ENCODE results near the gene RFFL.

The RFFL gene

DNA sequence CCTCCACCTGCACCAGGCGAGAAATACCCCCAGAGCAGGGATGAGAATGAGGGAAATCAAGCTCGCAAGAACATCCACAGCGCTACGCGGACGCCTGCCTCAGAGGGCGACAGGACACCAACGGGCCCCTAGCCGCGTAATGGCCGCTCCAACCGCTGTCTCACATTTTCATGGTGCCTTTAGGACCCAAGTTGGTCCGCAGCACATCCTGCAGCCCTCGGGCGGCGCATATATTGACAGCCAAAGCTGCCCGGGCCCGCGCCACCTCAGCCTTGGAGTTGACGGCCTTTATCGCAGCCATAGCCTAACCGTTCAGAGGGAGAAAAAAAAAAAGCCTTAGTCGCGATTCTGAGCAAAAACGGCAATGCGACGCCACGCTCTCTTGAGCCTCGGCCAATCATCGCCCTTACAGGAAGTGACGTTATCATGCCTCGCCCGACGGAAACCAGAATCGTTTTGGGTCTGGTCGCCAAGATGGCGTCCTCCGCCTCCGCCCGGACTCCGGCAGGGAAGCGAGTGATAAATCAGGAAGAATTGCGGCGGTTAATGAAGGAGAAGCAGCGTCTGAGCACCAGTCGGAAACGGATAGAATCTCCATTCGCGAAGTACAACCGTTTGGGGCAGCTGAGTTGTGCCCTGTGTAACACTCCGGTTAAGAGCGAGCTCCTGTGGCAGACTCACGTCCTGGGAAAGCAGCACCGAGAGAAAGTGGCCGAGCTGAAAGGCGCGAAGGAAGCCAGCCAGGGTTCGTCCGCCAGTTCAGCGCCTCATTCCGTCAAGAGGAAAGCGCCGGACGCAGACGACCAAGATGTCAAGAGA lies 102.2 kb downstream of the RFFL start, which contains the start of the genes CCT6B and ZNF830:
CCT6B (minus strand) TSS at position 368 of the 819 bp plus-strand sequence; CDS start at position 301, 67 bp downstream.
ZNF830 (plus strand) TSS at position 448 of the 819 bp plus-strand sequence; CDS start at position 475, 27 bp downstream.
- peak; percentile 80 for DNase-seq

DNA sequence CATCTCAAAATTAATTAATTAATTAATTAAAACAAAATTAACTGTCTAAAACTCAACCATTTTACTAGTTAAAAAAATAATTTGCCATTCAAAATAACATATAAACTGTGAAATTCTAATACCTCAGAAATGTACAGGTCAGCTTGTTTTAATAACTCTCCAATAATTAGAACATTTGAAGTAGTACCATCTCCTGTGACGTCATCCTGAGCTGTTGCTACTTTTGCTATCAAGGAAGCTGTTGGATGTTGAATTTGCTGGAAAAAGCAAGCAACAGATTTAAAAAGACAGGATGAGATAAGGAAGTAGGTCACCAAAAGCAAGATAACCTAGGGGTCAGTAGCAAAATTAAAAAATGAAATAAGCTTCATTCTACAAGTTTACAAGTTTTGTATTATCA lies 105.1 kb downstream of the RFFL start:
- no peak for DNase-seq
